ENCODE data around the gene SLMAP.

DNA sequence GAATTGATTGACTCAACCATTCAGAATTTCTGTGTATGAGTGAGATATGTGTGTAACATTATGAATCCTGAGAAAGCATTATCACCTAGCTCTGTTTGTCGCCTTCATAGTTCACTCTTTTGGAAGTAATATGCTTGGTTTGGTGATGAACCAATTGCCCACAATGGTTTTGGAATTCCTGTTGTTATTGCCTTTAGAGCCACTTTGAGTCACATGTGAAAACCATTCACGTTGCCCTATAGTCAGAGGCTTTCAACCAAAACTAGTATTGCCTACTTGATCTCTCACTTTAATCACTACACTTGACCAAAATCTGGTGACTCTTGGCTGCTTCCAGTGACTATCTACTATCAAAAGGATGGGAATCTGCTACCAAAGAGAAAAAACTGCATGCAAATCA lies 173.9 kb downstream of the SLMAP start:
- TF ChIP-seq, protein P1, sequence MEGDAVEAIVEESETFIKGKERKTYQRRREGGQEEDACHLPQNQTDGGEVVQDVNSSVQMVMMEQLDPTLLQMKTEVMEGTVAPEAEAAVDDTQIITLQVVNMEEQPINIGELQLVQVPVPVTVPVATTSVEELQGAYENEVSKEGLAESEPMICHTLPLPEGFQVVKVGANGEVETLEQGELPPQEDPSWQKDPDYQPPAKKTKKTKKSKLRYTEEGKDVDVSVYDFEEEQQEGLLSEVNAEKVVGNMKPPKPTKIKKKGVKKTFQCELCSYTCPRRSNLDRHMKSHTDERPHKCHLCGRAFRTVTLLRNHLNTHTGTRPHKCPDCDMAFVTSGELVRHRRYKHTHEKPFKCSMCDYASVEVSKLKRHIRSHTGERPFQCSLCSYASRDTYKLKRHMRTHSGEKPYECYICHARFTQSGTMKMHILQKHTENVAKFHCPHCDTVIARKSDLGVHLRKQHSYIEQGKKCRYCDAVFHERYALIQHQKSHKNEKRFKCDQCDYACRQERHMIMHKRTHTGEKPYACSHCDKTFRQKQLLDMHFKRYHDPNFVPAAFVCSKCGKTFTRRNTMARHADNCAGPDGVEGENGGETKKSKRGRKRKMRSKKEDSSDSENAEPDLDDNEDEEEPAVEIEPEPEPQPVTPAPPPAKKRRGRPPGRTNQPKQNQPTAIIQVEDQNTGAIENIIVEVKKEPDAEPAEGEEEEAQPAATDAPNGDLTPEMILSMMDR (IDR thresholded peaks at IDR 0.05; ENCODE audit: insufficient read depth, low read length), result no peak
- TF ChIP-seq REST (IDR thresholded peaks at IDR 0.05; ENCODE audit: insufficient replicate concordance, low read depth) (no peak), POLR2AphosphoS5 (IDR thresholded peaks at IDR 0.05; ENCODE audit: low read depth) (no peak), GABPA (IDR thresholded peaks at IDR 0.05; ENCODE audit: low read depth) (no peak)

Measured in HL-60 (cell line).